Measurements from ENCODE around the gene ANKRD34A. TPM values are rescaled to one million over a fixed set of nuclear protein-coding genes. Genes with fewer than 3 reads are reported as not detected.

Gene ANKRD34A
- total RNA-seq, 4 donors from 2014 or later = 0.39 to 2.4 (median 1.3) TPM

DNA sequence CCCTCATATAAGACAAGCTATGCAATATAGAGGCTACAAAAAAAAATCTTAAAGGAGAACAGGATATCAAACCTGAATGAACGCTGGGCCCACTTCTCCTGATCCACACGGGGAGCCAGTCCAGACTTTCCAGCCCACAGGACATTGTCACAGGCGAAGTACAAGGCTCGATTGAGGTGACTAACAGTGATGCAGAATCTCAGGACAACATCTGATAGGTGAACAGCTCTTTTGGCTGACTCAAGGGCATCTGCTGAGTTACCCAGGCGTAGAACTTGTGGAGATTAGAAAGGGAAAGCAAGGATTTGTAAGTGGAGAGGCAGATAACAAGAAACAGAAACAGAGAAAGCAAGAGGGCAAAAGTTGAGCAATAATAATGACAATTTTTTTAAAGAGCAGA lies 47.6 kb downstream of the ANKRD34A start:
- WGBS, 2 donors = 72 to 78% methylated on average over 5 of the region's 5 CpGs
- no peak for DNase-seq (ENCODE audit: low spot score in 2 of 2)
- Histone ChIP-seq H3K27me3 (no peaks in the 10 kb centered on the region), H3K27ac (no peak overlapping the region), H3K36me3 (peaks cover 0 to 53% (median 0%) of the 10 kb centered on the region in 3 donors), H3K9me3 (no peaks in the 10 kb centered on the region), H3K4me3 (no peak overlapping the region), H3K4me1 (peaks cover 0 to 31% (median 18%) of the 10 kb centered on the region in 4 donors)
- no peak for TF ChIP-seq EP300 (IDR thresholded peaks at IDR 0.05)
- TF ChIP-seq, protein P1, sequence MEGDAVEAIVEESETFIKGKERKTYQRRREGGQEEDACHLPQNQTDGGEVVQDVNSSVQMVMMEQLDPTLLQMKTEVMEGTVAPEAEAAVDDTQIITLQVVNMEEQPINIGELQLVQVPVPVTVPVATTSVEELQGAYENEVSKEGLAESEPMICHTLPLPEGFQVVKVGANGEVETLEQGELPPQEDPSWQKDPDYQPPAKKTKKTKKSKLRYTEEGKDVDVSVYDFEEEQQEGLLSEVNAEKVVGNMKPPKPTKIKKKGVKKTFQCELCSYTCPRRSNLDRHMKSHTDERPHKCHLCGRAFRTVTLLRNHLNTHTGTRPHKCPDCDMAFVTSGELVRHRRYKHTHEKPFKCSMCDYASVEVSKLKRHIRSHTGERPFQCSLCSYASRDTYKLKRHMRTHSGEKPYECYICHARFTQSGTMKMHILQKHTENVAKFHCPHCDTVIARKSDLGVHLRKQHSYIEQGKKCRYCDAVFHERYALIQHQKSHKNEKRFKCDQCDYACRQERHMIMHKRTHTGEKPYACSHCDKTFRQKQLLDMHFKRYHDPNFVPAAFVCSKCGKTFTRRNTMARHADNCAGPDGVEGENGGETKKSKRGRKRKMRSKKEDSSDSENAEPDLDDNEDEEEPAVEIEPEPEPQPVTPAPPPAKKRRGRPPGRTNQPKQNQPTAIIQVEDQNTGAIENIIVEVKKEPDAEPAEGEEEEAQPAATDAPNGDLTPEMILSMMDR (IDR thresholded peaks at IDR 0.05) = no peak
- no peak for TF ChIP-seq POLR2A (IDR thresholded peaks at IDR 0.05)

DNA sequence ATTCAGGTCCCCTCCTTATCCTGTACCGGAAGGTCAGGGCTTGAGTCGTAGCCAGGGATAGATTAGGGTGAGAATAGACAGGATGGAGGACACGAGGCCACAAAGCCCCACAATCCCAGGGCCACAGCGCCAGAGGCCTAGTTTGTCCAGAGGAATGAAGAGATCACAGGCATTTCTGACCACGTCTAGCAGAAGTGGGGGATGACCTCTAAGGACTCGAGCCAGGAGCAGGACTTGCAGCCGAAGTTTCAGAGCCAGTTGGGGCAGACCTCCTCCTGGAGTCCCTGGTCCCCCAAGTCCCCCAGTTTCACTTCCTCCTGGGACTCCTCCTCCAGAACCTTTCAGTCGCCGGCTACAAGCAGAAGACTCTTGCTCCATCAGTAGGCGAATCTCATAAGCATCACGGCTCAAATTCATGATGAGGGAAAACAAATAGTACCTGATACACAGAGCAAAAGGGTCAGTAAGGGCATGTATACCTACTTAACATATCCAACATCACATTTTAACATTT lies 52.2 kb downstream of the ANKRD34A start:
- DNase-seq (ENCODE audit: low spot score in 2 of 2) = no peak
- H3K36me3 ChIP-seq = peaks cover 0 to 66% (median 0%) of the 10 kb centered on the region in 3 donors
- H3K27me3 ChIP-seq = no peaks in the 10 kb centered on the region
- H3K4me3 ChIP-seq = no peak overlapping the region
- TF ChIP-seq EP300 (IDR thresholded peaks at IDR 0.05) = no peak
- TF ChIP-seq POLR2A (IDR thresholded peaks at IDR 0.05) = no peak
- TF ChIP-seq, protein P1 (IDR thresholded peaks at IDR 0.05) = no peak
- 79% methylated on average over 11 of the region's 11 CpGs for WGBS, 2 donors
- peaks cover 0 to 26% (median 5%) of the 10 kb centered on the region in 4 donors for H3K4me1 ChIP-seq
- no peak overlapping the region for H3K27ac ChIP-seq
- H3K9me3 ChIP-seq = no peaks in the 10 kb centered on the region

Other genes with a start within 250 kb of the ANKRD34A start
- under 1 TPM in 1 of 4 donors, not detected in 3; 0.21 TPM for gene CD160, start 245.1 kb downstream of the ANKRD34A start, total RNA-seq
- 10 to 100 TPM; 23.7 to 24.9 (median 23.8) TPM for gene RNF115, start 140.5 kb downstream of the ANKRD34A start, total RNA-seq
- gene POLR3C, start 140.4 kb downstream of the ANKRD34A start, total RNA-seq = 10 to 100 TPM; 25.9 to 39.6 (median 37.8) TPM
- gene NUDT17, start 118.9 kb downstream of the ANKRD34A start, total RNA-seq = 1 to 10 TPM; 2.7 to 8.4 (median 4.5) TPM
- gene PIAS3, start 105.5 kb downstream of the ANKRD34A start, total RNA-seq = 10 to 100 TPM; 25.5 to 29.1 (median 26.3) TPM
- gene ANKRD35, start 78.7 kb downstream of the ANKRD34A start, total RNA-seq = 10 to 100 TPM in 1 of 4 donors, 1 to 10 TPM in 3; 2.7 to 11.2 (median 6.3) TPM
- 10 to 100 TPM; 29.4 to 42.9 (median 39.4) TPM for gene ITGA10, start 54.5 kb downstream of the ANKRD34A start, total RNA-seq
- gene PEX11B, start 45.9 kb downstream of the ANKRD34A start, total RNA-seq = 10 to 100 TPM; 27.9 to 35.2 (median 30.8) TPM
- 100 to 1,000 TPM; 113 to 157 (median 129) TPM for gene RBM8A, start 37.1 kb downstream of the ANKRD34A start, total RNA-seq
- gene LIX1L, start 6.6 kb downstream of the ANKRD34A start, total RNA-seq = 10 to 100 TPM; 30.8 to 57.1 (median 41.5) TPM
- 10 to 100 TPM; 20.1 to 33.1 (median 28.9) TPM for gene POLR3GL, start 115 bp upstream of the ANKRD34A start, total RNA-seq
- gene TXNIP, start 32.0 kb upstream of the ANKRD34A start, total RNA-seq = 1,000 to 10,000 TPM; 1,863 to 2,525 (median 2,185) TPM
- gene HJV, start 57.2 kb upstream of the ANKRD34A start, total RNA-seq = not detected
- 1 to 10 TPM; 1.0 to 3.3 (median 2.2) TPM for gene NBPF10, start 180.2 kb upstream of the ANKRD34A start, total RNA-seq

Measured in tibial nerve (tissue), 4 donors.